Breast epithelium (tissue), 3 donors: ENCODE measurements around the gene DAPK1.

Experiments
- POLR2A ChIP-seq: fragments of 450-650 bp; IDR thresholded peaks from one replicate; pipeline ENCODE4 v1.6.1; 2016; ENCODE audit warnings: antibody characterized with exemption, mild to moderate bottlenecking, moderate library complexity
- POLR2AphosphoS5 ChIP-seq, 3 donors: sonication (generic); formaldehyde crosslinking; IDR thresholded peaks; one replicate each; pipeline ENCODE4 v1.6.1; 2017; ENCODE audit warnings: antibody characterized with exemption in 3 of 3
- TF ChIP-seq, protein P1 (sequence below), 3 donors: fragments of 450-650 bp; IDR thresholded peaks; one replicate each; pipeline ENCODE4 v1.5.1; 2016 to 2017; ENCODE audit warnings: antibody characterized with exemption in 3 of 3, mild to moderate bottlenecking in 3 of 3, moderate library complexity in 3 of 3

DNA sequence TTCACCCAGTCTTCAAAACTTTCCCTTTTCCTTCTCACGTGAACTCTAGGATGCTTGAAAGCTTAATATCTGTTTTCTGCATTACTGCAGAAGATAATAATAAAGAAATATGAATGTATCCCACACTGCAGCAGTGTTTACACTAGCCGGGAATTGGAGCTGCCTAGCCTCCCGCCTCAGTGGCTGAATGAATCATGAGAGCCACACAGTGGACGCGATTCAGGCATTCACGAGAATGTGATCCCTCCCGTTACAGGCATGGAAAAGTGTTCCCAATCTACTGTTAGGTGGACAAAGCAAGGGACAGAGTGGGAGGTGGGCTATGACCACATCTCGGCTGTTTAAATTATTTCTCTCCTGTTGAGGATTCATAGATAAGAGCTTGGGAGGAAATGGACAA, 158.8 kb downstream of the DAPK1 start:
- TF ChIP-seq, protein P1, sequence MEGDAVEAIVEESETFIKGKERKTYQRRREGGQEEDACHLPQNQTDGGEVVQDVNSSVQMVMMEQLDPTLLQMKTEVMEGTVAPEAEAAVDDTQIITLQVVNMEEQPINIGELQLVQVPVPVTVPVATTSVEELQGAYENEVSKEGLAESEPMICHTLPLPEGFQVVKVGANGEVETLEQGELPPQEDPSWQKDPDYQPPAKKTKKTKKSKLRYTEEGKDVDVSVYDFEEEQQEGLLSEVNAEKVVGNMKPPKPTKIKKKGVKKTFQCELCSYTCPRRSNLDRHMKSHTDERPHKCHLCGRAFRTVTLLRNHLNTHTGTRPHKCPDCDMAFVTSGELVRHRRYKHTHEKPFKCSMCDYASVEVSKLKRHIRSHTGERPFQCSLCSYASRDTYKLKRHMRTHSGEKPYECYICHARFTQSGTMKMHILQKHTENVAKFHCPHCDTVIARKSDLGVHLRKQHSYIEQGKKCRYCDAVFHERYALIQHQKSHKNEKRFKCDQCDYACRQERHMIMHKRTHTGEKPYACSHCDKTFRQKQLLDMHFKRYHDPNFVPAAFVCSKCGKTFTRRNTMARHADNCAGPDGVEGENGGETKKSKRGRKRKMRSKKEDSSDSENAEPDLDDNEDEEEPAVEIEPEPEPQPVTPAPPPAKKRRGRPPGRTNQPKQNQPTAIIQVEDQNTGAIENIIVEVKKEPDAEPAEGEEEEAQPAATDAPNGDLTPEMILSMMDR (IDR thresholded peaks at IDR 0.05), result no peak
- TF ChIP-seq POLR2A (no peak), POLR2AphosphoS5 (IDR thresholded peaks at IDR 0.05) (no peak)
